Astrocyte (in vitro differentiated cells and primary cell): ENCODE results near the gene HPS6. TPM values are rescaled to one million over a fixed set of nuclear protein-coding genes. Genes with fewer than 3 reads are reported as not detected.
"Not testable (repeated sequence)": the region's sequence is repeated elsewhere in the genome, so short reads cannot be mapped to it uniquely, and the experiment has no call there.

Source experiments
- DNase-seq: peaks from one replicate; pipeline ENCODE4 v3.0.0-alpha.2; 2010; ENCODE audit warnings: low read depth
- FAIRE-seq: peaks from 2 replicates; lab custom pipeline; 2011; peaks lifted over from hg19 to GRCh38; lab: Jason Lieb, UNC
- H2AFZ ChIP-seq: 2 replicates; pipeline ENCODE4 v1.6.0; 2012; ENCODE audit warnings: low read depth, low read length, inconsistent platforms
- H3K27ac ChIP-seq: 2 replicates; pipeline ENCODE4 v1.5.1; 2011; ENCODE audit warnings: low read depth, low read length, inconsistent platforms
- H3K27me3 ChIP-seq: 2 replicates; pipeline ENCODE4 v1.6.0; 2011; ENCODE audit warnings: low read length, inconsistent platforms; ENCODE audit not compliant: insufficient read depth
- H3K36me3 ChIP-seq: 2 replicates; pipeline ENCODE4 v1.5.1; 2011; ENCODE audit warnings: low read length, inconsistent platforms; ENCODE audit not compliant: insufficient read depth
- H3K4me1 ChIP-seq: 2 replicates; pipeline ENCODE4 v1.5.1; 2011; ENCODE audit warnings: low read length, inconsistent platforms; ENCODE audit not compliant: insufficient read depth
- H3K4me2 ChIP-seq: 2 replicates; pipeline ENCODE4 v1.6.0; 2012; ENCODE audit warnings: low read length, inconsistent platforms
- H3K4me3 ChIP-seq: 2 replicates; pipeline ENCODE4 v1.5.1; 2011; ENCODE audit warnings: low read depth, mild to moderate bottlenecking, low read length, inconsistent platforms; ENCODE audit not compliant: insufficient read depth
- H3K79me2 ChIP-seq: 2 replicates; pipeline ENCODE4 v1.6.0; 2012; ENCODE audit warnings: mild to moderate bottlenecking, low read length, inconsistent platforms; ENCODE audit not compliant: insufficient read depth
- H3K9ac ChIP-seq: 2 replicates; pipeline ENCODE4 v1.6.0; 2012; ENCODE audit warnings: mild to moderate bottlenecking, low read length, inconsistent platforms
- H3K9me3 ChIP-seq: 2 replicates; pipeline ENCODE4 v1.5.1; 2012; ENCODE audit warnings: low read depth, mild to moderate bottlenecking, low read length, inconsistent platforms; ENCODE audit not compliant: insufficient read depth
- H4K20me1 ChIP-seq: 2 replicates; pipeline ENCODE4 v1.6.0; 2012; ENCODE audit warnings: low read length, inconsistent platforms; ENCODE audit not compliant: insufficient read depth
- H3K27ac Mint-ChIP-seq: one replicate; pipeline ENCODE4 v1.8.0; 2021; ENCODE audit warnings: mild to moderate bottlenecking, mixed read lengths; ENCODE audit not compliant: unreplicated experiment
- H3K27me3 Mint-ChIP-seq: one replicate; pipeline ENCODE4 v1.8.0; 2021; ENCODE audit warnings: low read depth, mixed read lengths; ENCODE audit not compliant: unreplicated experiment
- H3K36me3 Mint-ChIP-seq: one replicate; pipeline ENCODE4 v1.8.0; 2021; ENCODE audit warnings: low read depth, mixed read lengths; ENCODE audit not compliant: unreplicated experiment
- H3K4me1 Mint-ChIP-seq: one replicate; pipeline ENCODE4 v1.8.0; 2021; ENCODE audit warnings: low read depth, mixed read lengths; ENCODE audit not compliant: unreplicated experiment
- H3K4me3 Mint-ChIP-seq: one replicate; pipeline ENCODE4 v1.8.0; 2021; ENCODE audit warnings: mild to moderate bottlenecking, moderate library complexity, mixed read lengths; ENCODE audit not compliant: unreplicated experiment
- H3K9me3 Mint-ChIP-seq: one replicate; pipeline ENCODE4 v1.8.0; 2021; ENCODE audit warnings: mild to moderate bottlenecking, mixed read lengths; ENCODE audit not compliant: unreplicated experiment
- EZH2 ChIP-seq: IDR thresholded peaks from 2 replicates; pipeline ENCODE4 v1.6.1; 2012; ENCODE audit warnings: mild to moderate bottlenecking, low read length, inconsistent platforms; ENCODE audit not compliant: insufficient read depth
- total RNA-seq: library from RNA; stranded (reverse); gene quantifications from 2 replicates; pipeline ENCODE4 v1.2.1, GENCODE V29; 2021
- TF ChIP-seq, protein P1 (sequence below): IDR thresholded peaks from 2 replicates; pipeline ENCODE4 v1.5.1; 2011; ENCODE audit warnings: low read depth, mild to moderate bottlenecking, inconsistent platforms, low read length, moderate library complexity; ENCODE audit not compliant: insufficient read depth

The HPS6 gene
- total RNA-seq, 1 donor from 2014 or later = 23.0 TPM

DNA sequence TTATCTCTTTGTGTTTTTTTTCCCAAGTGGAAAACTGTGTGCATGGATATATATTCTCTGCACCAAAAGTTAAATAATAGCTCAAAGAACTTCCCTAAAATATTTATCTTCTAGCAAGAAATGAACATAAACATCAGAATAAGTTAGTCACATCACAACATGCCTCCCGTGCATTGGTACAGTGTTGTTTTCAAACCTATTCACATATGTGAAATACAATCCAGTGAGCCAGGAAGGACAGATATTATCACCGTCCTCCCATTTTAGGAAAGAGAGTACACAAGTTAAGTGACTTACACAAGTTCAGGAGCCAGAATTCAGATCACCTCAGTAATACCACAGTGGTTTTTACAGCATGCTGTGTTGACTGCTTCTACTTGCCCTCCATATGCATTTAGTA, 31.4 kb upstream of the HPS6 start:
- H4K20me1 ChIP-seq = no peaks in the 10 kb centered on the region
- Mint-ChIP-seq H3K27ac (no peak overlapping the region), H3K9me3 (no peaks in the 10 kb centered on the region), H3K27me3 (no peaks in the 10 kb centered on the region), H3K4me3 (no peak overlapping the region), H3K4me1 (no peaks in the 10 kb centered on the region), H3K36me3 (peaks cover 23% of the 10 kb centered on the region)
- no peak overlapping the region for H3K4me3 ChIP-seq
- H3K79me2 ChIP-seq = no peaks in the 10 kb centered on the region
- no peak overlapping the region for H2AFZ ChIP-seq
- no peaks in the 10 kb centered on the region for H3K27me3 ChIP-seq
- H3K36me3 ChIP-seq = peaks cover 9% of the 10 kb centered on the region
- H3K4me1 ChIP-seq = no peaks in the 10 kb centered on the region
- H3K9me3 ChIP-seq = no peaks in the 10 kb centered on the region
- FAIRE-seq (no peak), DNase-seq (no peak)
- H3K4me2 ChIP-seq = no peak overlapping the region
- TF ChIP-seq, protein P1, sequence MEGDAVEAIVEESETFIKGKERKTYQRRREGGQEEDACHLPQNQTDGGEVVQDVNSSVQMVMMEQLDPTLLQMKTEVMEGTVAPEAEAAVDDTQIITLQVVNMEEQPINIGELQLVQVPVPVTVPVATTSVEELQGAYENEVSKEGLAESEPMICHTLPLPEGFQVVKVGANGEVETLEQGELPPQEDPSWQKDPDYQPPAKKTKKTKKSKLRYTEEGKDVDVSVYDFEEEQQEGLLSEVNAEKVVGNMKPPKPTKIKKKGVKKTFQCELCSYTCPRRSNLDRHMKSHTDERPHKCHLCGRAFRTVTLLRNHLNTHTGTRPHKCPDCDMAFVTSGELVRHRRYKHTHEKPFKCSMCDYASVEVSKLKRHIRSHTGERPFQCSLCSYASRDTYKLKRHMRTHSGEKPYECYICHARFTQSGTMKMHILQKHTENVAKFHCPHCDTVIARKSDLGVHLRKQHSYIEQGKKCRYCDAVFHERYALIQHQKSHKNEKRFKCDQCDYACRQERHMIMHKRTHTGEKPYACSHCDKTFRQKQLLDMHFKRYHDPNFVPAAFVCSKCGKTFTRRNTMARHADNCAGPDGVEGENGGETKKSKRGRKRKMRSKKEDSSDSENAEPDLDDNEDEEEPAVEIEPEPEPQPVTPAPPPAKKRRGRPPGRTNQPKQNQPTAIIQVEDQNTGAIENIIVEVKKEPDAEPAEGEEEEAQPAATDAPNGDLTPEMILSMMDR = no peak
- no peak for TF ChIP-seq EZH2
- H3K9ac ChIP-seq = no peak overlapping the region
- no peak overlapping the region for H3K27ac ChIP-seq

DNA sequence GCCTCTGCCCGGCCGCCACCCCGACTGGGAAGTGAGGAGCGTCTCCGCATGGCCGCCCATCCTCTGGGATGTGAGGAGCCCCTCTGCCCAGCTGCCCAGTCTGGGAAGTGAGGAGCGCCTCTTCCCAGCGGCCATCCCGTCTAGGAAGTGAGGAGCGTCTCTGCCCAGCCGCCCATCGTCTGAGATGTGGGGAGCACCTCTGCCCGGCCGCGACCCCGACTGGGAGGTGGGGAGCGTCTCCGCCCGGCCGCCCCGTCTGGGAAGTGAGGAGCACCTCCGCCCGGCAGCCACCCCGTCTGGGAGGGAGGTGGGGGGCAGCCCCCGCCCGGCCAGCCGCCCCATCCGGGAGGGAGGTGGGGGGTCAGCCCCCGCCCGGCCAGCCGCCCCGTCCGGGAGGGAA, 29.3 kb upstream of the HPS6 start:
- H3K79me2 ChIP-seq, H3K36me3 ChIP-seq, H3K27me3 Mint-ChIP-seq, H3K4me2 ChIP-seq, FAIRE-seq, H3K4me3 ChIP-seq, H2AFZ ChIP-seq, H3K27me3 ChIP-seq, H3K9me3 ChIP-seq, H3K9ac ChIP-seq, H3K9me3 Mint-ChIP-seq, H3K4me1 ChIP-seq, DNase-seq, H3K27ac ChIP-seq, H3K4me1 Mint-ChIP-seq, H3K27ac Mint-ChIP-seq, H3K4me3 Mint-ChIP-seq: not testable (repeated sequence)
- peaks cover 21% of the 10 kb centered on the region for H3K36me3 Mint-ChIP-seq
- H4K20me1 ChIP-seq = peaks cover 12% of the 10 kb centered on the region

DNA sequence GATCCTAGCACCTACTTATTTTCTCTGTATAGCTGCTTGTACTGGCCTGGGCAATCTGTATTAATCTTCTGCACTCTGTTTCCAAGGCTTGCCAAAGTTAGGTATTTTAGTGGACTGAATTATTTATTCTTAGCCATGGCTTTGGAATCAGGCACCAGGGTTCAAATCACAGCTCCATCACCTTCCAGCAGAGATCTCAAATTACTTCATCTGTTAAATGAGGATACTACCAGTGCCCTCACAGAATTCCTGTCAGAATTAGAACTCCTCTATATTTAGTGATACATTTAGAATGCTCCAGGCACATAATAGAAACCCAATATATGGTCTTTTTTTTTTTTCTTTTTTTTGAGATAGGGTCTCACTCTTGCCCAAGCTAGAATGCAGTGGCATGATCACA, 26.7 kb upstream of the HPS6 start:
- H3K27me3 Mint-ChIP-seq = no peaks in the 10 kb centered on the region
- Histone ChIP-seq H2AFZ (no peak overlapping the region), H3K9me3 (no peaks in the 10 kb centered on the region), H4K20me1 (peaks cover 35% of the 10 kb centered on the region), H3K4me2 (no peak overlapping the region), H3K4me3 (no peak overlapping the region), H3K27ac (no peak overlapping the region), H3K4me1 (no peaks in the 10 kb centered on the region), H3K36me3 (peaks cover 2% of the 10 kb centered on the region), H3K9ac (no peak overlapping the region), H3K79me2 (peaks cover 11% of the 10 kb centered on the region), H3K27me3 (no peaks in the 10 kb centered on the region)
- H3K9me3 Mint-ChIP-seq = no peaks in the 10 kb centered on the region
- H3K4me1 Mint-ChIP-seq = no peaks in the 10 kb centered on the region
- H3K4me3 Mint-ChIP-seq = no peak overlapping the region
- TF ChIP-seq EZH2 = no peak
- TF ChIP-seq, protein P1 = no peak
- no peak for FAIRE-seq
- no peak for DNase-seq
- H3K27ac Mint-ChIP-seq = no peak overlapping the region
- peaks cover 11% of the 10 kb centered on the region for H3K36me3 Mint-ChIP-seq
